GM19328 (cell line): Measurements from ENCODE around the gene RNF175.

ENCODE experiments used
- ATAC-seq: cut with Tn5 transposase; IDR thresholded peaks from one replicate; pipeline ENCODE4 v1.9.1; 2021; ENCODE audit warnings: mild to moderate bottlenecking, moderate library complexity; ENCODE audit not compliant: unreplicated experiment

Gene RNF175

GRCh38 chr4:153759407-153760316 lies at the start of gene RNF175:
Gene RNF175, minus strand, starts transcription at chr4:153760024. Its CDS starts 162 bp downstream, at chr4:153759862.
- ATAC-seq, result no peak

- ATAC-seq, result no peak
These were observed 49.5 kb upstream of the RNF175 start for GRCh38 chr4:153809307-153809706.

GRCh38 chr4:153808175-153808574 lies 48.4 kb upstream of the RNF175 start:
- no peak for ATAC-seq

GRCh38 chr4:153806073-153806472 lies 46.2 kb upstream of the RNF175 start:
- ATAC-seq, result no peak

- ATAC-seq, result no peak
These were observed 44.9 kb upstream of the RNF175 start for GRCh38 chr4:153804722-153805121.

- no peak for ATAC-seq
These were observed 39.9 kb upstream of the RNF175 start for GRCh38 chr4:153799694-153800074.

- no peak for ATAC-seq
These were observed 39.3 kb upstream of the RNF175 start for GRCh38 chr4:153798901-153799693.

- no peak for ATAC-seq
These were observed 38.6 kb upstream of the RNF175 start for GRCh38 chr4:153798420-153798819.

GRCh38 chr4:153794006-153794405 lies 34.2 kb upstream of the RNF175 start:
- ATAC-seq, result no peak

GRCh38 chr4:153792618-153793247 lies 32.9 kb upstream of the RNF175 start:
- ATAC-seq, result no peak

GRCh38 chr4:153791746-153792617 lies 32.2 kb upstream of the RNF175 start:
- no peak for ATAC-seq

- ATAC-seq, result no peak
These were observed 31.2 kb upstream of the RNF175 start for GRCh38 chr4:153790962-153791551.

GRCh38 chr4:153790500-153790865 lies 30.7 kb upstream of the RNF175 start:
- no peak for ATAC-seq

GRCh38 chr4:153789741-153790499 lies 30.1 kb upstream of the RNF175 start:
- ATAC-seq, result no peak

GRCh38 chr4:153788413-153789276 lies 28.8 kb upstream of the RNF175 start, which contains the start of gene SFRP2:
Gene SFRP2, minus strand, starts transcription at chr4:153789083. Its CDS starts 248 bp downstream, at chr4:153788835.
- ATAC-seq, result no peak

- no peak for ATAC-seq
These were observed 28.2 kb upstream of the RNF175 start for GRCh38 chr4:153788051-153788412.

GRCh38 chr4:153787575-153787974 lies 27.8 kb upstream of the RNF175 start:
- ATAC-seq, result no peak

GRCh38 chr4:153787061-153787560 lies 27.3 kb upstream of the RNF175 start:
- ATAC-seq, result no peak
